HG02938 (cell line): ENCODE data around the gene ST8SIA1.
"Not testable (repeated sequence)": the region's sequence is repeated elsewhere in the genome, so short reads cannot be mapped to it uniquely, and the experiment has no call there.

ENCODE experiments used
- ATAC-seq: cut with Tn5 transposase; IDR thresholded peaks from one replicate; pipeline ENCODE4 v1.9.1; 2021; ENCODE audit warnings: mild to moderate bottlenecking, moderate library complexity; ENCODE audit not compliant: unreplicated experiment

ST8SIA1 gene

DNA sequence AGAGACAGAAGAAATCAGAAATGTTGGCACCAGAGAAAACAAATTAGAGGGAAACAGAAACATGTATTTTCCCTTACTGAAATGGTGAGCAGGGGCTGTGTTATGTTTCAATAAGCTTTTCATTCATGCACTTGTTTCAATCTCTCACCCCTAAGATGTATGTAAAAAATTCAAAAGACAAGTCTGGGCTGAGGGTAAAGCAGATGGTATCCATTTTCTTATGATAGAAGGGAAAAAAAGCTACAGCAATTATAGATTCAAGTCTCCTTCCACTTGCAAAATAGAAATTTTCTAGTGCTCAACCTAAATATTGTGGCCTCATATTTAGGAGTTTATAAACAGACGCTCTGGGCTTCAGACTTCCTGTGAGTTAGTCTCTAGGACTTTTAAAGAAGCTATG, 138.3 kb downstream of the ST8SIA1 start:
- ATAC-seq = no peak

DNA sequence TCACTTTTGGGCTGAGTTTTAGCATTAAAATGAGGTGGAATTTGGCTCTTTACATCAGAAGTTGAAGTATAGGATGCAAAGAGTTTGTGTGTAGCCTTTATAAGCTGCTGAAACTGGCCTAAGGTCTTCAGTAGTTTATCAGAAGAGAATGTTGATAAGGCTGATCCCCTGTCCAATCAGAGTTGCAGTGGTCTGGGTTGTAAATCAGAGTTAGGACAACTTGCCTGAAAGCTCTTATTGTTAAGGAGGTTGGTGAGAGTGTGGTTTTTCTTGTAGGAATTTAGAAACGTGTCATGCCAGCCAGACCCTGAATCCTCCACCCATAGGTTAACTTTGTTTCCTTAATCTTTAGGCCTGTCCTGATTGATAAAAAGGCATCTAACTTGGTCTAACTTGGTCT, 143.5 kb downstream of the ST8SIA1 start:
- ATAC-seq = no peak

DNA sequence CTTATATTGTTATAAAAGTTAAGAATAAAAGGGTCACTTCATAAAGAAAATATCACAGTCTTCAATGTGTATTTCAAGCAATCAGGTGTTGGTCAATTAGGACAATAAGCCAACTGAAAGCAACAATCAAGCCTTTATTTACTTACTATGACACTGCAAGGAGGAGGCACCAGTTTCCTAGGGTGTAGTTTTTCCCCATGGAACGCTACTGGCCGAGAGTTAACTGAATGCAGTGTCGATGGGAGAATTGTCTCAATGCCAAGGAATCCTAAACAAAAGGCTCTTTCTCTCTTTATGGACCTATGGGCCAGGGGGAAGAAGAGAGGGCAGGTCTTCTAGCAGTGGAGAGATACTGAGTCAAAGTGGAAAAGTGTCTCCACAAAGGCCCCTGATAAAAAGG, 146.1 kb downstream of the ST8SIA1 start:
- ATAC-seq = no peak

DNA sequence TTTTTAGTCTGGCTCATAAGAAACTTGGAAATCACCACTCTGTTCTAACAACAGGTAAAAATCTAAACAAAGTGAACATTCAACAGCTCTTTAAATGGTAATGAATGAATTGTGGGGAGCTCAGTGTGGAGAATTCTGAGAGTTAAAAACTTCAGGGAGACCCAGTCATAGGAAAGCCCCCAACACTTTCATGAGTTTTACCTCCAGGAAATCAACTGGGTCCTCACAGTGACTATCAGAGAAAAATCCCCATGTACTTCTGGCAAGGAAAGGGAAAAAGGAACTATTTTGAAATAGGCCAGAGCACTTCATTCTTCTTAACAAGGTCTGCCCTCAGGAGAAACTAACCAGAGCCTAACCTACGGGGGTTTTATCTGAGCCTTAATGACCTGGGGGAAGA, 153.8 kb downstream of the ST8SIA1 start:
- no peak for ATAC-seq

DNA sequence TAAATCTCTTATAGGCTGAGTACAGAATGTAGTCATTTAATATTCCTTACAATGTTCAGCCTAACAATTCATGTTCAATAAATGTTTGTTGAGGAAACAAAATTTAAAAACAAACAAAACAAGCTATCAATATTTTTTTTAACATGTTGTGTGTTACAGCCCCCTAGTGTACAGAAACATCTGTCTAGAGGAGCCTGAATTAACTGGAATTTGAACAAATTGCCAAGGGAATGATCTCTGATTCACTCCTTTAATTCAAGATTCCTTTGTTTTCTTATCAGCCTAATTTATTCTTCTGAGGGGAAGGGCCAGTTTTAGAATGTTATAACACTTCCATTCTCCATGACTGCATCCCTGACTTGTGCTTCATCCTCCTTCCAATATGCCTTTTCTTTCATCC, 161.3 kb downstream of the ST8SIA1 start:
- no peak for ATAC-seq

DNA sequence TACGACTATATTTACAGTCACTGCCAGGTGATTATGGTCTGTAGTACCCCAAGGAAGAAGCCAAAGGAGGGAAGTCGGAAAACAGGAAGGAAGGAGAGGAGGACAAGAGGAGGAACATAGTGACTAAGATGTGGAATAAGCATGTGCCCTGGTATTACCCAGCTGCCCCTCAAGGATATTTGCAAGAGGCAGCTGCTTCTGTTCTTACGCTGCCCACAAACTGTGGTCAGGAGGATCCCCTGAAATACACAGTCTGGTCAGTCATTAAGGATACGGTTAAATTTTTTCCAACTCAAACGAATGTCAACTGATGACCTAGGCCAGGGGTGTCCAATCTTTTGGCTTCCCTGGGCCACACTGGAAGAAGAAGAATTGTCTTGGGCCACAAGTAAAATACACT, 162.0 kb downstream of the ST8SIA1 start:
- ATAC-seq = no peak

DNA sequence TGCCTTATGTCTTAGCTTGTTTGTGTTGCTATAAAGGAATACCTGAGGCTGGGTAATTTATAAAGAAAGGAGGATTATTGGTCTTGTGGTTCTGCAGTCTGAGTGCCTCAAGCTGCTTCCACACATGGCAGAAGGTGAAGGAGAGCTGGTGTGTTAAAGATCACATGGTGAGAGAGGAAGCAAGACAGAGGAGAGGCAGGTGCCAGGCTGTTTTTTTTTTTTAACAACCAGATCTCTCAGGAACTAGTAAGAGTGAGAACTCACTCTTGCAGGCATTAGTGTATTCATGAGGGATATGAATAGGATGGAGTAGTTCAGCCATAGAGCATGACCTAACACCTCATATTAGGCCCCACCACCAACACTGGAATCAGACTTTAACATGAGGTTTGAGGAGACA, 165.1 kb downstream of the ST8SIA1 start:
- no peak for ATAC-seq

DNA sequence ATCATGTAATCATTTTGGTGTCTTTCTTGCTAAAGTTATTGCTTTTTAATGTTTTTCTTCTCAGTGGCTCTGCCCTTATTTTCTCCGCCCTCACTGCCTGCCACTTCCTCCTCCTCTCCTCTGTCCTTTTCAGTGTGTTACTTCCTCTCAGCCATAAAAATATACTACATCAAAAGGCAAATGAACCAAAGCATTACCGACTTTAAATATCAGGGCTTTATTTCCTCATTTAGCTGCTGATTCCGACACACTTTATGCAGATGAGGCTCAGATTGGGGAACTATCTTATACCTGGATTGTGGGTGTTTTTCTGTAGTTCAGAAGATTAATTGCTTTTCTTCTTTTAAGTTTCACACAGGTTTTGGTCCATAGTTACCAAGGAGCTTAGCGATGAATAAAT, 170.4 kb downstream of the ST8SIA1 start:
- no peak for ATAC-seq

DNA sequence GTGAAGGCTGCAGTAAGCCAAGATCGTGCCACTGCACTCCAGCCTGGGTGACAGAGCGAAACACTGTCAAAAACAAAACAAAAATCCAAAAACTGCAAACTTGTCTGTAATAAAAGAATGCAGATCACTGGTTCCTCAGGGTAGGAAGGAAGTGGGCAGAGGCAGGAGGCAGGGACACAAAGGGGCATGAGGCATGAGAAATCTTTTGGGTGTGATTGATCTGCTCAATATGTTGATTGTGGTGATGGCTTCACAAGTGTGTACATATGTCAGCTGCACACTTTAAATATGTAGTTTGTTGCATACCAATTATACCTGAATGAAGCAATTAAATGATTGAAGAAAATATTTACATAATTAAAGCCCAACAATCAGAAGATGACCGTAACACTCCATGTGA, 170.9 kb downstream of the ST8SIA1 start:
- ATAC-seq = no peak

DNA sequence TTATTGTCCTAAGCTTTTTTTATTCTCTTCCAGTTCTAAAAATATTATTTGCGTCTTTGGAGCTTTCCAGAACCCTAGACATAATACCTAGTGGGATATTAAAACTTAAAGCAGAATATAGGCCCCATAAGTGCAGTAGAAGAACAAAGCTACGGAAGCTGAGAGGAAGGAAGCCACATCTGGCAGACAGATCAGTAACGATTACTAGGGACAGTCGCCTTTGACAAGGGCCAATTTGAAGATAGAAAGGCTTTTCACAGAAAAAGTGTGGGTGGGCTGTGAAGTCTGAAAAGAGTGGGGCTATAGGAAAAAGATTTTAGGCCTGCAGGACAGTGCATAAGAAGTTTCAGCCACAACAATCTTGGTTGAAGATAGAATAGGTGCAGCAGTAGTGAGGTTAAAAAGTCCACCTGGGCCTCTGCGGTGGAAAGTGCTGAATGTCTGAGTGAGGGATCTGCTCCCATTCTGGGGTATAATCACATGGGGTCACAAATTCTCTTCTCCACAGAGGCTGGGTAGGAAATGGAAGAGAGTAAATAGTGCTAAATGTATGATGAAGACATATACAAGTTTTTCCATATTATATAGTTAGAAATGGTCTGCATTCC, 174.0 kb downstream of the ST8SIA1 start:
- ATAC-seq = no peak

DNA sequence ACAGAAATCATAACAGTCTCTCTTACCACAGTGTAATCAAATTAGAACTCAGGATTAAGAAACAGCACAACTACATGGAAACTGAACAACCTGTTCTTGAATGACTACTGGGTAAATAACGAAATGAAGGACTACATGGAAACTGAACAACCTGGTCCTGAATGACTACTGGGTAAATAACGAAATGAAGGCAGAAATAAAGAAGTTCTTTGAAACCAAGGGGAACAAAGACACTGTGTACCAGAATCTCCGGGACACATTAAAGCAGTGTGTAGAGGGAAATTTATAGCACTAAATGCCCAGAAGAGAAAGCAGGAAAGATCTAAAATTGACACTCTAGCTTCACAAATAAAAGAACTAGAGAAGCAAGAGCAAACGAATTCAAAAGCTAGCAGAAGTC, 185.2 kb downstream of the ST8SIA1 start:
- ATAC-seq = not testable (repeated sequence)

DNA sequence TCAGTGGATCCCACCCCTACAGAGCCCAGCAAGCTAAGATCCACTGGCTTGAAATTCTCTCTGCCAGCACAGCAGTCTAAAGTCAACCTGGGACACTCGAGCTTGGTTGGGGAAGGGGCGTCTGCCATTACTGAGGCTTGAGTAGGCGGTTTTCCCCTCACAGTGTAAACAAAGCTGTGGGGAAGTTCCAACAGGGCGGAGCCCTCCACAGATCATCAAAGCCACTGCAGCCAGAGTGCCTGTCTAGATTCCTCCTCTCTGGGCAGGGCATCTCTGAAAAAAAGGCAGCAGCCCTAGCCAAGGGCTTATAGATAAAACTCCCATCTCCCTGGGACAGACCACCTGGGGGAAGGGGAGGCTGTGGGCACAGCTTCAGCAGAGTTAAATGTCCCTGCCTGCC, 187.8 kb downstream of the ST8SIA1 start:
- not testable (repeated sequence) for ATAC-seq
